Measurements from ENCODE around the gene B3GALT5. TPM values are rescaled to one million over a fixed set of nuclear protein-coding genes. Genes with fewer than 3 reads are reported as not detected.
"Not testable (repeated sequence)": the region's sequence is repeated elsewhere in the genome, so short reads cannot be mapped to it uniquely, and the experiment has no call there.

Gene B3GALT5
- under 1 TPM; 0.05 to 0.06 TPM for total RNA-seq
- long read RNA-seq: 0 reads

DNA sequence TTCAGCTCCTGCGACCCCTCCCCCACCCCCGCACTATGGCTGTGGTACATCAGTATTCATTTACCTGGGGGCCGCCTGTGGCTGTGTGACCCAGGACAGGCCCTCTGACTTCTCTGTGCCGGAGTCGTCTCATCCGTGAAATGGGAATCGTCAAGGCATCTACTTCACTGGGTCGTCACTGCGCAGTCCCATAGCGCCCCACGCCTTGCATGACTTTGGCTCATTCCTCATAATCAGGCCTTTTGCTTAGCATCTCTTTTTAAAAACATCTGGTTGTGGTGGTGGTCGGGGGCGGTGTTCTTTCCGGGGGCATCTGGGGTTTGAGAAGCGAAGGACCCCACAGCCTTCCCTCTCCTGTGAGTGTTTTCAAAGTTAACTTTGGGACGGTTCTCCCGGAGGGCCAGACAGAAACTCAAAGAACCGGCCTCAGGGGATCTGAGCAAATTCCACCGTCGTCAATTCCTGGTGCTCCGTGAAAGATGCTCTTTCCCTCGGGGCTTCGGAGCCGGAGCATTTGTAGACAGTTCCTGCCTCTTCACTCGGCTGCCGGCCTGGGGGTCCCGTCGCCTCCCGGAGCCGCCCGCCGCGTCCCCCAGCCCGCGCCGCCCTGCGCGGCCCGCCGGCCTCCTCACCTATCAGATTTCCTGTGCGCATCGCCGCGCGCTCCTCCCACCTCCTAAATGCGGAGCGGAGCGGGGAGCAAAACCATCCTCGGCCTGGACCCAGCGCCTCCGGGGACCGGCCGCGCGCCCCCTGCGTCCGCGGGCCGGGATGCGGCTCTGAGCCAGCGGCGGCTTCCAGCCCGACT, at the start of gene B3GALT5:
TSS of gene B3GALT5 (plus strand) at position 708 of the 808 bp plus-strand sequence. CDS start 47,620 bp downstream, outside the sequence.
- peak in 1 of 2 donors; percentile 41 for ATAC-seq
- DNase-seq: no peak
- intact Hi-C loops (cut with DNase I): no loop called here

GRCh38 chr21:39564200-39564599, 48.5 kb upstream of the B3GALT5 start:
- peak; percentile 81 to 83 for ATAC-seq
- DNase-seq: peak; percentile 50
- intact Hi-C loops (cut with DNase I): no loop called here

GRCh38 chr21:39567180-39567972, 45.4 kb upstream of the B3GALT5 start:
- intact Hi-C loops (cut with DNase I): no loop called here
- DNase-seq: no peak
- ATAC-seq: no peak

DNA sequence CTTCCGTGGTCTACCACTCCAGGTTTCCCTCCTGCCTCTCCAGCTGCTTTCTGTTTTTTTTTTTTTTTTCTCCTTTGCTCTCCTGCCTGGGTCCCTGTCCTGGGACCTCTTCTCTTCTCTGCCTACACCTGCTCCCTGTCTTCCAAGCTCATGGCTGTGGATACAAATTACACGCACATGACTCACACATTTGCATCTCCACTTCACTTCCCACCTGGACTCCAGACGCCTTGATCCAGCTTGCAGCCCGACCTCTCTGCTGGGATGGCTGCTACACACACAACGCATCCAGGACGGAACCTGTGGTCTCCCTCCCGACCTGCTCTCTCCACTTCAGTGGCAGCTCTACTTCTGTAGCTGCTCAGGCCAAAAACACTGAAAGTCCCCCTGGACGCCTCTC, 44.4 kb upstream of the B3GALT5 start:
- intact Hi-C loops (cut with DNase I): no loop called here
- no peak for DNase-seq

DNA sequence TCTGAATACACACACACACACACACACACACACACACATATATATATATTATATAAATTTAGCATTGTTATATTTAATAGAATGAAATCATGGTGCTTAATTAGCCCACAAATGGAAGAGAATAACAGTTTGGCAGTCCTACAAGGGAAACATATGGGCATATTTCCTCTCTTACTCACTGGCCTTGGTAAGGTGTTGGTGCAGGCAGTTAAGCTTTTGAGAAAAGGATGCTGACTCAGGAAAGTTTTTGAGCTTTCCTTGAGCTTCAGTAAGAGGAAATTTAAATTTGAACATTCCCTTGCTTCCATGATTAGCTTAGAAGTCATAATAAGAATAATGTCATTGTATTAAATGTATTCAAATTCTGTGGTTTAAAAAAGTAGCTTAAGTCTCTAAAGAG, 37.0 kb upstream of the B3GALT5 start:
- intact Hi-C loops (cut with DNase I): no loop called here
- DNase-seq (no peak), ATAC-seq (no peak)

More for the DNA sequence above, 44.4 kb upstream of the B3GALT5 start:
- ATAC-seq: no peak

DNA sequence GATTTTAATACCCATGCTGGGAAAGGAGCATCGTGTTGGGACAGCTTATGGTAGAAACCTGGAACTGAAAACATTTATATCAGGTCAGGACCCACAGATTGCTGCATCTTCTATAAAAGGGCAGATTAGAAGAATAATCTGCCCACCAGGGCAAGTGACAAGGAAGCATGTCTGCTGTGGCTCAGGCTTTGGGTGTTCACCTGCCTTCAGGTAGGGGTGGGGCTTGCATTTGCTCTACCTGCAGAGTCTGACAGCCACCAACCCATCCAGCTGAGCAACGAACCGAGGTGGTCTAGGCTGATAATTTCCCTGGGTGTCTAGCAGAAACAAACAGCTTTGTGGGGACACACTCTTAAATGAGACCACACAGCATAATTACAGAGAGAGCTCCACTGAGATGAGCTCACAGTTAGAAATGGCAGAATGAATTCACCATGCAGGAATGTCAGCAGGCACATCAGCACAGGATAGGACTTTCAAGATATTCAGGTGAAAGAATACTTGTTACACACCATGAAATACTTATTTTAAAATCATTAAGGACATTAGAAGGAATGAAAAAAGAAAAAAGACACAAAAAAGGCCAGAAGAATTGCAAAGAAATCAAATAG, 36.1 kb upstream of the B3GALT5 start:
- intact Hi-C loops (cut with DNase I): no loop called here
- ATAC-seq (no peak), DNase-seq (no peak)

DNA sequence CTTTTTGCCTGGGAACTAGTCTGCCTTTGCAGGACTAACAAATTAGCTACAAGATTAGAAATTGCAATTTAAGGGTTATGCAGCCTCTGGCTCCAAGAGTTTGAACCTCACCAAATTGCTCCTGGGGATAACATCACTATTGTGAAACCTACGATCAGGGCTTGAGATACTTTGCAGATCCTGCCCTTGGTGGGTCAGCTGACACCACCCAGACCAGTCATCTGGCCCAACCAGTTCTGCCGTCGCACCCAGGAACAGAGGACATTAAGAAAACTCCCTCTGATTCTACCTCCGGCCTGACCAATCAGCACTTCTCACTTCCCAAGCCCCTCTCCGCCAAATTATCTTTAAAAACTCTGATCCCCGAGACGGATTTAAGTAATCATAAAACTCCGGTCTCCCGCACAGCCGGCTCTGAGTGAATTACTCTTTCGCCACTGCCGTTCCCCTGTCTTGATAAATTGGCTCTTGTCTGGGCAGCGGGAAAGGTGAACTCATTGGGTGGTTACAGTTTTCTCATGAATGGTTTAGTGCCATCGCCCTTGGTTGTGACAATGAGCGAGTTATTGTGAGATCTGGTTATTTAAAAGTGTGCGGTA, 32.9 kb upstream of the B3GALT5 start:
- DNase-seq (no peak), ATAC-seq (no peak)
- intact Hi-C loops (cut with DNase I): no loop called here

GRCh38 chr21:39580744-39581143, 32.0 kb upstream of the B3GALT5 start:
- ATAC-seq (no peak), DNase-seq (no peak)
- intact Hi-C loops (cut with DNase I): no loop called here

DNA sequence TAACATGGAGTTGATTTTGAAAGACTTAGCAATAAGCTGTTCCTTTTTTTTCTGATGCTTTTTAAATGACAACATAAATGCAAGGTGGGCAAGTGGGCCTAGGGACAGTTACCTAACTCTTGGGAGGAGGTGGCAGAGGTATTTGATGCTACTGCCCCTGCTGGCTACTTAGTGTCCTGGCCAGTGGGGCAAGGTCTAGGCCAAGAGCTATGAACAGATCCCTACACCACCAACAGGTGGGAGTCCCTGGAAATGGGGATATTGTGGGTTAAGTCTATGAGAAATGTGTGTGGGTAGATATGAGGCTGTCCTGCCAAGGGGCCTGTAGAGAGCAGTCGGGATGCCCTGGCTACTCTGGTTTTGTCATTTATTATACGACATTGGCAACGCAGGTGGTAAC, 31.3 kb upstream of the B3GALT5 start:
- intact Hi-C loops (cut with DNase I): no loop called here
- DNase-seq: no peak
- ATAC-seq: no peak

DNA sequence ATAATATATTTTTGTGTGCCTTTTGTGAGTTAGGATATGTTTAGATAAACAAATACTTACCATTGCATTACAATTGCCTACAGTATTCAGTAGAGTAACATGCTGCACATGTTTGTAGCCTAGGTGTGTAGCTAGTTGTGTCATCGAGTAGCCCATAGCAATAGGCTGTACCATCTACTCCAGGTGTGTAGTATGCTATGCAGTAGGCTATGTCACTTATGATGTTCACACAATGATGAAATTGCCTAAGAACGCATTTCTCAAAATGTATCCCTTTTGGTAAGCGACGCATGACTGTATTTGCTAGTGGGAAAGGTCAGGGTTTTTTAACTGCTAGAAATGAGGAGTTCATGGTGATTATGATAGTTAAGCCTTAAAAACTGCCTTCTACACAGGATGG, 30.0 kb upstream of the B3GALT5 start:
- intact Hi-C loops (cut with DNase I): no loop called here
- DNase-seq (no peak), ATAC-seq (no peak)

DNA sequence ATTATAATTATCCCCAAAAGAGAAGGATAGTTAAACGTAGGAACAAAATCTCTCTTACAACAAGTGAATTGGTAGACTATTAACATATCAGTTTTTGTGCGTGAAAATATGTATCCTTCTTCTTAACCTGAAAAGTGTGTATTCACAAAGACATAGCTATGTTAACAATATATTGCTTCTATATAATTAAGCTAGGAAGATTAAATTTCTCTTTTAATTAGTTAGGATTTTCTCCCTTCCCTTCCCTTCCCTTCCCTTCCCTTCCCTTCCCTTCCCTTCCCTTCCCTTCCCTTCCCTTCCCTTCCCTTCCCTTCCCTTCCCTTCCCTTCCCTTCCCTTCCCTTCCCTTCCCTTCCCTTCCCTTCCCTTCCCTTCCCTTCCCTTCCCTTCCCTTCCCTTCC, 29.2 kb upstream of the B3GALT5 start:
- DNase-seq; ATAC-seq; intact Hi-C loops (cut with DNase I): not testable (repeated sequence)

DNA sequence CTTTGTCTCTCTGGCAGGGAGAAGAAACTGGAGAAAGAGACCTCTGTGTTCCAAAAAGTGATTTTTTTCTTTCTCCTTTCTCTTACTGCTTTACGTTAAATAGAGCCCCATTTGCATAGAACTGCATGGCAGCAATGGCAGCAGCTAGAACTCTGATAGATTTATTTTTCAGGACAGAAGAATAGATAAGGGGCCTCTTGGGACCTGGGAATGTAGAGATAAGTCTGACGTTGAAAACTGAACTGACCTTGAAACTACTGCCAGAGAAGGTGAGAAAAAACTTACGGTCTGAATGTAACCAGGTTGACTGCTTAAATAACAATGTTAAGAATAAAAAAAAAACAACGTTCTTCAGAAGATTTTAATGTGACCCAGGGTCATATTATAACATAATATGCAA, 25.4 kb upstream of the B3GALT5 start:
- intact Hi-C loops (cut with DNase I): no loop called here
- DNase-seq (no peak), ATAC-seq (no peak)

DNA sequence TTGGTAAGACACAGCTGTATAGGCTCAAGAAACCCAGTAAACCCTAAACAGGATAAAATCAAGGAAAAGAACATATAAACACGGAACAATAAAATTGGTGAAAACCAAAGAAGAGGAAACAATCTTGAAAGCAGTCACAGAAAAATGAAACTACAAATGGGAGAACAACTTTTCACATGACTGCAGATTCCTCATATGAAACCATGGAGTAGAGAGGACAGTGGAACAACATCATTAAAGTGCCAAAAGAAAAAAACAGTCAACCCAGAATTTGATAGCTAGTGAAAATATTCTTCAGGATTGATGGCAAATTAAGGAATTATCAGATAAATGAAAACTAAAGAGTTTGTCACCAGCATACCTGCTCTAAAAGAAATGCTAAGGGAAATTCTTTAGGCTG, 23.9 kb upstream of the B3GALT5 start:
- ATAC-seq: no peak
- intact Hi-C loops (cut with DNase I): no loop called here
- no peak for DNase-seq

- no peak for ATAC-seq
- no peak for DNase-seq
- intact Hi-C loops (cut with DNase I): no loop called here
Observed at GRCh38 chr21:39593522-39593921, 19.2 kb upstream of the B3GALT5 start.

GRCh38 chr21:39595465-39595864, 17.3 kb upstream of the B3GALT5 start:
- intact Hi-C loops (cut with DNase I): no loop called here
- DNase-seq (no peak), ATAC-seq (no peak)

DNA sequence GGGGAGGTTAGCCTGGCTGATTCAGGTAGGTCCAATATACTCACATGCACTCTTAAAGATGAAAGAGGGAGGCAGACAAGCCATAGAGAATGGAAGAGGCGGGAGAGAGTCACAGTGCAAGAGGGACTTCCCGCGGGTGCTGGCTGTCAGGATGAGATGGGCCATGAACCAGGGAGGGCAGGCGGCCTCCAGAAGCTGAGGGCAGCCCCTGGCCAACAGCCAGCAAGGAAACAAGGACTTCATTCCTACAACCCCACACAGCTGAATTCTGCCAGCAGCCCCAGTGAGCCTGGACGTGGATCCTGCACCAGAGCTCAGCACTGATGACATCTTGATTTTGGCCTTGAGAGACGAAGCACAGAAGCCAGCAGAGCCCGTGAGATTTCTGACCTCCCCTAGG, 15.1 kb upstream of the B3GALT5 start:
- intact Hi-C loops (cut with DNase I): no loop called here
- no peak for ATAC-seq
- DNase-seq: no peak

DNA sequence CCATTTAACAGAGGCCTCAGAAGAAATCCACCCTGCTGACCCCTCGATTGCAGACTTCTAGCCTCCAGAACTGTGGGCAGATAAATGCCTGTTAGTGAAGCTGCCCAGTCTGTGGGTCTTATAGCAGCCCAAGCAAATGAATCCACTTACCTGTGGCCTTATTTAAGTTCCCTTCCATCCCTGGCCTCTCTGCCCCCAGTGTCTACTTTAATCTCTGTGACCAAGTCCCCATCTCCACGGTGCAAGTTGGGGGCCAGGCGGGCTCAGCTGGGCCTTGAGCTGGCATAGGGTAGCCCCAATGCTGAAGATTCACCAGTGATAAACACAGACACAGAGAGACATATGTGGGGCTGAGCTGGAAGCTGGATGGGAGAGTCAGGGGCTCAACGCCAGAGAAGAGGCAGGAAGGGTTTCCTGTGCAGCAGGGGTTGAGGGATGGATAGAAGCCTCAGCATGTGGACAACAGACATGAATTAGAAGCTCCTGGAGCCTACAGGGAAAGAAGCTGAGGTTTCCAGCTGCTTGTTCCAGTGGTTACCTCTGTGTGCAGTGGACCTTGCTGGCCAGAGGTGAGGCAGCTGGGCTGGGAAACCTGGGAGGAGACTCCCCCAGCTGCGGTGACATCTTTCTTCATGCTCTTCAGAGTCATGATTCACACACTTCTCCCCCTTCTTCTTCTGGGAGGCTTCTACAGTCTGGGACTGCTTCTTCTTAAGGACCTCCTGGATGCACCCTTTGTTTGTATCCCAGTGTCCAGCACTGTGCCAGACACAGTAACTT, 13.4 kb upstream of the B3GALT5 start:
- ATAC-seq (no peak), DNase-seq (no peak)
- intact Hi-C loops (cut with DNase I): no loop called here

DNA sequence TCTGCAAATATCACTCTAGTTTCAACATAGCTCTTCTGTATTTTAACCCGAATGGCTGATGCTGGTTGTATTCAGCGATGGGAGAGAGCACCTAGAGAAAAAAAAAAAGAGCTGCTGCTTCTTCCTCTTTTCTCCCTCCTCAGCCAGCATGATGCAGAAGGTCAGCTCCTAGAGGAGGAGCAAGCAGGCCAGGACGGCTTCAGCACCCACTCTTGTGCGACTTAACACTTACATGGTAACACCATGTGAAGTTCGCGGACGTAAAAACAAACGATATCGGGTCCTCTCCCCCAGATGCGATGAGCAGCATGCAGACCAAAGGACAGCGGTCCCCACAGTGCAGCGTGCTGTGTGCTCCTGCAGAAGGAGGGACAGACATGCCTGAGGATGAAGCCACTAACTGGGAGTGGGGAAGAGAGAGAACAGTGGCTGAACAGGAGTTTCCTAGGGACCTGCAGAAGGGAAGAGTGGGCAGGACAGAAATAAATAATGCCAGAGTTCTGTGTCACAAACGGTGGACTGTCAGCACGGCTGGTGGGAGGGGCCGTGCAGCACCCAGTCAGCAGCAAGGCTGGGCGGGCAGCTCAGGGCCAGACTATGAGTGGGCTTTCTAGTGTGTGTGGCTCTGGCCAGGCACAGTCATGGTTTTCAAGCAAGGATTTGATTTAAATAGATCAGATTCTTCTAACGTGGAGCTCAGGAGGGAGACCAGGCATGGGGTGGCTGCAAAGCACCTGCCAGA, 11.4 kb upstream of the B3GALT5 start:
- ATAC-seq: peak; percentile 65 to 73

More for the DNA sequence above, 11.4 kb upstream of the B3GALT5 start:
- no peak for DNase-seq
- intact Hi-C loops (cut with DNase I): no loop called here

Data from left cardiac atrium (tissue), 4 donors.